HPDE6-E6E7 (cell line): ENCODE measurements around the gene CTNS.
A peak's percentile ranks its signal among the peaks of the same experiment; 100 is the strongest.

Source experiments
- DNase-seq: peaks from one replicate; pipeline ENCODE4 v3.0.0; 2011; ENCODE audit warnings: missing footprints; ENCODE audit errors: extremely low spot score

The CTNS gene

GRCh38 chr17:3636154-3636907 is at the start of gene CTNS, which contains the start of gene SHPK:
Gene CTNS, plus strand, starts transcription at chr17:3636760. Its CDS starts 3,447 bp downstream, at chr17:3640207.
Gene SHPK, minus strand, starts transcription at chr17:3636250. Its CDS starts 31 bp downstream, at chr17:3636219.
- DNase-seq: peak; percentile 98

- no peak for DNase-seq
Observed at GRCh38 chr17:3589784-3590183, 46.8 kb upstream of the CTNS start.

GRCh38 chr17:3590231-3590630 is 46.3 kb upstream of the CTNS start:
- DNase-seq: no peak

- DNase-seq: no peak
Observed at GRCh38 chr17:3590768-3591167, 45.8 kb upstream of the CTNS start.

GRCh38 chr17:3592216-3592860 is 44.2 kb upstream of the CTNS start:
- no peak for DNase-seq

GRCh38 chr17:3593384-3593783 is 43.2 kb upstream of the CTNS start:
- no peak for DNase-seq

GRCh38 chr17:3594051-3594800 is 42.3 kb upstream of the CTNS start:
- no peak for DNase-seq

GRCh38 chr17:3594976-3595375 is 41.6 kb upstream of the CTNS start:
- DNase-seq: no peak

GRCh38 chr17:3596804-3597464 is 39.6 kb upstream of the CTNS start:
- DNase-seq: no peak

GRCh38 chr17:3598078-3598477 is 38.5 kb upstream of the CTNS start:
- DNase-seq: no peak

GRCh38 chr17:3600529-3601205 is 35.9 kb upstream of the CTNS start:
- DNase-seq: no peak

- no peak for DNase-seq
Observed at GRCh38 chr17:3602499-3602898, 34.1 kb upstream of the CTNS start.

GRCh38 chr17:3603119-3603869 is 33.3 kb upstream of the CTNS start:
- DNase-seq: peak; percentile 91

- no peak for DNase-seq
Observed at GRCh38 chr17:3603870-3604259, 32.7 kb upstream of the CTNS start.

- no peak for DNase-seq
Observed at GRCh38 chr17:3609689-3610088, 26.9 kb upstream of the CTNS start.

GRCh38 chr17:3610523-3610922 is 26.0 kb upstream of the CTNS start:
- no peak for DNase-seq

- no peak for DNase-seq
Observed at GRCh38 chr17:3613124-3613523, 23.4 kb upstream of the CTNS start.

GRCh38 chr17:3615160-3615870 is 21.2 kb upstream of the CTNS start:
- no peak for DNase-seq

GRCh38 chr17:3621146-3621720 is 15.3 kb upstream of the CTNS start:
- no peak for DNase-seq
